GM19193 (cell line): ENCODE measurements around the gene BMP2K.

Experiments used
- POLR2A ChIP-seq: IDR thresholded peaks from 4 replicates; pipeline ENCODE4 v1.6.1; 2011; ENCODE audit not compliant: insufficient read depth, insufficient read length; ENCODE audit errors: extremely low read depth

Gene BMP2K

GRCh38 chr4:78923464-78924312, 147.5 kb downstream of the BMP2K start:
- TF ChIP-seq POLR2A, result no peak

DNA sequence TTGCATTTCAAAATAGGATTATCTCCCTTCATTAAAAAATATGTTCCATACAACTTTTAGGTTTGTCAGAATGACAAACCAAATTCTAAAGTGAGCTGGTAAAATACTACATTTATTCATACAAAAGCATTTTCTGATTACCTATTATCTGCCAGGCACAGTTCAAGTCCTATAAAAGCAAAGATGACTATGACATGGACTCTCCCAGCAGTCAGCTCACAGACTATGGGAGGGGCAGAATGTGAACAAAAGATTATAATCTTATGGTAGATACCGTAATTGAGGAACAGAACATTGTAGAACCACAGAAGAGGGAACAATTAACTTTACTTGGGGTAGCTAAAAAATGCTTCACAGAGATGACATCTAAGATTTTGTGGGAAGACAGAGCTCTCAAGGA, 150.7 kb downstream of the BMP2K start:
- TF ChIP-seq POLR2A, result no peak

DNA sequence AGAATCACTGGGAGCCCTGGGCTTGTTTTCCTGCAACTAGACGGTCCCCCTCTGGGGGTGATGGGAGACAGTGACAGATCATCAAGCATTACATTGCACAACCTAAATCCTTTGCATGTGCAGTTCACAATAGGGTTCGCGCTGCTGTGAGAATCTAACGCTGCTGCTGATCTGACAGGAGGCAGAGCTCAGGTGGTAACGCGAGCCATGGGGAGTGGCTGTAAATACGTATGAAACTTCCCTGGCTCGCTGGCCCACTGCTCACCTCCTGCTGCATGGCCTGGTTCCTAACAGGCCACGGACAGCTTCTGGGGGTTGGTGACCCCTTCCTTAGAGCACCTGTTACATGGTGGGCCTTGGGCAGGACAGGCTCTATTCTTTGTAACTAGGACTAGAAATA, 152.7 kb downstream of the BMP2K start:
- TF ChIP-seq POLR2A, result no peak

- TF ChIP-seq POLR2A, result no peak
These were observed 154.0 kb downstream of the BMP2K start for GRCh38 chr4:78930016-78930629.

DNA sequence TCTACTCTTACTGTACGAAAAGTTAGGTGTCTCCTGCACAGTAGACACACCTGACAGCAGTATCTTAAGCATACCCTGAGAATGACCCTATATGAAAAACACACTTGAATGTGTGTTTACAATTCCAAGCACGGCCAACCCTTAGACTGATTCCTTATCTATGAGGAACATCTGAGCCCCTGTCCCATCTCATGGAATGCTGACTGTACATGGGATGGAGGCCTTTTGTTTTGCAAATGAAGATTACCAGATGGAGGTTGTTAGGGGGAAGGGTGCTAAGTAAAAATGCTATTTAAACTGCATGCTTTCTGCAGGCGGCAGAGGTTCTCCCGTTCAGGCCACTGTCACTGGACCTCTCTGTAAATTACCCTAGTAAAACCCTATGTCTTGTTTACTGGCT, 160.8 kb downstream of the BMP2K start:
- no peak for TF ChIP-seq POLR2A

- TF ChIP-seq POLR2A, result no peak
These were observed 161.7 kb downstream of the BMP2K start for GRCh38 chr4:78937837-78938236.

DNA sequence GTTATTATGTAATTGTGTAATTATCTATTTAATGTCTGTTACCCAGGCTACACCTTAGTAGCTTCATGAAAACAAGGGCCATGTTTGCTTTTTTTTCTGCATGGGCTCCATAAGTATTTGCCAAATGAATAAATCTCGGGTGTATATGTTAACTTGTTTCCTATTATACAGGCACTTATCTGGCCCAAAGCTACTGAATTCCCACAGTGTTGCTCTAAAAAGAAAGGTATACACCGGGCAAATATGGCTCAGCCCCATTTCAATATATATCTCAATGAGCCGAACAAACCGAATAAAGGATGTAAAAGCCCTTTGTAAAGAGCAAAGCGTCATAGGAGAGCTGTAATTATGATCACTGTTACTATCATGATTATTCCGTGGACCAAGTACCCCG, 162.3 kb downstream of the BMP2K start:
- no peak for TF ChIP-seq POLR2A

DNA sequence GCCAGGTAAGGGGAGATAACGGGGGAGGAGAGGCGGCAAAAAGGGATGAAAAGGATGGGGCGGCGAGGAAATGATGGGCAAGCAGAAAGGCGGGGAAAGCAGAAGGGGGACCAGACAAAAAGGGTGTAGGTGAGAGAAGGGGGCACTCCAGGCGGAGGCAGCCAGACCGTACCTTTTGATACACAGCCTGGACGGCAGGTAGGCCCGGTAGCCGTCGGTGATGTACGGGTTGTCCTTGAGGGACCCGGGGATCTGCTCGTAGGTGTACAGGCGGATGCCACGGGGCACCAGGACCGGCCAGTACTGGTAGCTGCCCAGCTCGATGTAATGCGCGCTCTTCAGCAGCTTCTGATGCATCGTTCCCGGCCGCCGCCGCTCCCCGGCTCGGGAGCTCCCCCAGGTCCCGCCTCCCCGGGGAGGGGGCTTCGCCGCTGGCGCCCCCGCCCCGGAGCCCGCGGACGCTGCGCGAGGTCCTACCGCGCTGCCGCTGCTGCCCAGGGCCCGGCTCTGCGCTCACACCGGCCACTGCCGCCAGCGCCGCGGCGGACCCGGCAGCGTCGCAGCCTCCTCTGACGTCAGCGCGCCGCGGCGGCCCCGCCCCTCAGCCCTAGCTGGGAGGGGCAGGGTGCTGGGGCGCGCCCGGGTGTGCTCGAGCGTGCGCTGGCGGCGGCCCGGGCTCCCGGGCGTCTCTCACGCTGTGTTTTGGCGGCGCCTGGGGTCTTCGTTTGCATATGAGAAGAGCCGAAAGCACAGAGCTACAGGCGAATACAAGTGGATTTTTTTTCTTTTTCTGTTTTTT, 162.9 kb downstream of the BMP2K start, which contains the start of gene PAQR3:
Gene PAQR3 (minus strand): TSS at position 571 of the 799 bp plus-strand sequence. CDS start 214 bp downstream, at position 357.
- peak; percentile 86 for TF ChIP-seq POLR2A

DNA sequence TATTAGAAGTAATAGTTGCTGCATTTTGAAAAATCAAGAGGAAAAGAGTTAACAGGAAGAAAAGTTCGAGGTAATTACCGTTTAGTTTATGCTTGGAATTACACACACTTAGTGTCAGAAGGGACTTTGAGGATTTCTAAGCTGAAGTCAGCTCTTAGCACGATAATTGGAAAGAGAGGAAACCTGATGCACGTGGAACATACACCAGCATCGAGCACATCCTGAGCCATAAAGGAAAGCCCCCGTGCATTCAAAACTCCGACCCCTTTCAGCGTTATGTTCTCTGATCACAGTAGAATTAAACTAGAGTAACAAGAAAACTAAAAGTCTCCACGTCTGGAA, 163.5 kb downstream of the BMP2K start:
- TF ChIP-seq POLR2A, result no peak

DNA sequence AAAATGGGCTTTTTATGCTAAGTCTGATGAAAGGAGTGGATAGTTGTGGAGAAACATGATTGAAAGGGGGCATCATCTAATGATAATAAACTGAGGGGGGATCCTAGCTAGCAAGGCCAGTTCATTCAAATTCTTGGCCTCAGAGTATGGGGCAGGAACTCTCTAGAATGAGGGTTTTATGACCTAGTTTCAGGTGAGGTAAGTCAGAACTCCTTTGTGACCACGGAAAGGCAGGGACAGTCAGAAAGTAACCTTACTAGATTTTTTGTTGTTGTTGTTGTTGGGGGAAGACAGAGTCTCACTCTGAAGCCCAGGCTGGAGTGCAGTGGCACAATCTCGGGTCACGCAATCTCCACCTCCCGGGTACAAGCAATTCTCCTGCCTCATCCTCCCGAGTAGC, 164.6 kb downstream of the BMP2K start:
- TF ChIP-seq POLR2A, result no peak

DNA sequence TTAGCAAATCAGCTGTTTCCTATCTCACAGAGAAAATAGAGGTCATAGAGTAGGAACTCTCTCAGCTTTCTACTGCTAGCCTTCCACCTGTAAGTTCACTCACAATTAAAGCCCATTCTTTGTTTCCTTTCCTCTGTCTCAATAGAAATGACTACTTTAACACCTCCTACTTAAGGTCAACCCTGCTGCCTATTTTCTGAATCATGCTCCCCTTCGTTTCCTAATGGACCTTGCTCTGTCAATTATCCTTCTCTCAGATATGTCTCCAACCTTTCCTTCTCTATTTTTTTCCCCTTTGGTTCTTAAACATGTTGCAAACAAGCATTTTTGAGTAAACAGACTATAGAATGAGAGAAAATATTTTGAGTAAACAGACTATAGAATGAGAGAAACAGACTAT, 168.2 kb downstream of the BMP2K start:
- TF ChIP-seq POLR2A, result no peak

GRCh38 chr4:78945651-78946179, 169.6 kb downstream of the BMP2K start:
- TF ChIP-seq POLR2A, result no peak

GRCh38 chr4:78949735-78950134, 173.6 kb downstream of the BMP2K start:
- TF ChIP-seq POLR2A, result no peak

DNA sequence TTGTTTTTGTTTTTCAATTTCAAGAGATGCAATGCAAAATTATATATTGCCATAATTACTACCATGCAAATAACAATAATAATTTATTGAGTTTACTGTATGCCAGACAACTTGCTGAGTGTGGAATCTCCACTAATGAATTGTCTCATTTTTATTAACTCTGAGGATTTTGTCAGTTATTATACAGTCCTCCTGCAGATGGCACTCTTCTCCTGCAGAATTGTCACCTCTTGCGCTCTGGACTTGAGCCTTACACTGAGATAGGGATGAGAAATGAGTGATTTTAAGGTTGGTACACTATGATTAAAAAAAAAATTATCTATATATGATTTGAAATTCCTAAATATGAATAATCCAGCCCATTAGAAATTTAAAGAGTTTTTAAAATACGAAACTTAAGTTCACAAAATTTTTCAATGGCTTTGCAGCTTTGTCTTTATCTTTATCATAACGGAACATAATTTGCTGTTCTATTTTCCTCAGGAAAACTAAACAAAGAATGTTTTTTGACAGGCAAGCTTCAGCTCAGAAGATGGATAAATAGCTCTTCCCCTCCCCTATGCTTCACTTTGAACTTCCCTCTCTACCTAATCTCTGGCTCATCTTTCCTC, 175.8 kb downstream of the BMP2K start:
- TF ChIP-seq POLR2A, result no peak

DNA sequence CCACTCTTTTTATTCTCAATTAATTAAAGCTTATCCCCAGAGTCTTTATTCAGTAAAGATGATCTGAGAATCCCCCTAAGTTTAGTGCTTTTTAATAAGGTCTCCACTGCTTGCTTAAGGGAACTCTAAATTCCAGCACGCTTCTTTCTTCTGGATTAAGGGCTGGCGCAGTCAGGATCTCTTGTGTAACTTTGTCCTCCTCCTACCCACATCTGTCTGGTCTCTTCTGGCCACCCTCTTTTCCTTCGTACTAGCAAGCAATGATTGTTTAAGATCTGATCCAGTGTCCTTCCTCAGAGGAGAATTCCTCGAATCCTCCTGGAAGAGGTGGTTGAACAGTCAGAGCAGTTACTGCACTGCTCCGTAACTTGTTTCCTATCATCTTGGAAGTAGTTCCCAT, 177.1 kb downstream of the BMP2K start:
- no peak for TF ChIP-seq POLR2A

GRCh38 chr4:78953769-78954666, 177.9 kb downstream of the BMP2K start:
- TF ChIP-seq POLR2A, result no peak
